Esophagus muscularis mucosa (tissue), 4 donors: Measurements from ENCODE around the gene TMEM80.

ENCODE experiments used
- EP300 ChIP-seq: sonication (generic); formaldehyde crosslinking; IDR thresholded peaks from one replicate; pipeline ENCODE4 v1.6.1; 2017; ENCODE audit warnings: antibody characterized with exemption
- POLR2A ChIP-seq: fragments of 450-650 bp; IDR thresholded peaks from one replicate; pipeline ENCODE4 v1.6.1; 2017; ENCODE audit warnings: antibody characterized with exemption, moderate library complexity, mild to moderate bottlenecking, low read depth
- POLR2AphosphoS5 ChIP-seq, 2 donors: sonication (generic); formaldehyde crosslinking; IDR thresholded peaks; one replicate each; pipeline ENCODE4 v1.6.1; 2017; ENCODE audit warnings: antibody characterized with exemption in 2 of 2
- TF ChIP-seq, protein P1 (sequence below), 3 experiments: fragments of 200-600 bp in 2 of 3; fragments of 450-650 bp in 1 of 3; sonication (generic) in 2 of 3; IDR thresholded peaks; one replicate each; pipeline ENCODE4 v1.5.1; 2017 to 2019; ENCODE audit warnings: antibody characterized with exemption in 3 of 3, mild to moderate bottlenecking in 2 of 3, moderate library complexity in 1 of 3

DNA sequence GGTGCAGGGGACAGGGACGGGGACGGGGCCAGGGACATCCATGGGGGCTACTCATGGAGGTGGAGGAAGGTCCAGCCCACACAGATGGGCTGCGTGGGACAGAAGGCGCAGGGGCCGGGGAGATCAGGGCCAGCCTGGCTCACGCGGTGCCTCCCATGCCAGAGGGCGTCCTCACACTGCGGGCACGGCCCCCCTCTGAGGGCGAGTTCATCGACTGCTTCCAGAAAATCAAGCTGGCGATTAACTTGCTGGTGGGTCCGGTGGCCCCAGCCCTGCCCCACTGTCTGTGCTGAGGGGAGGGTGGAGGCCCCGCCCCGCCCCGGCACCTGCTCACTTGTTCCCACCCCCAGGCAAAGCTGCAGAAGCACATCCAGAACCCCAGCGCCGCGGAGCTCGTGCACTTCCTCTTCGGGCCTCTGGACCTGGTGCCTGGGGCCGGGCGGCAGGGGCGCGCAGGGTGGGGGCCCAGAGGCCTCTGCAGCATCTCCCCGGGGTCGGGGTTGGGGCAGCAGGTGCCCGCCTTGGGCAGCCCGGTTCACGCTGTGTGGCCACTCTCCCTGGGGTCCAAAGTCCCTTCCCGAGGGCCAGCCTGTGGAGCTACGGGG, 26.2 kb downstream of the TMEM80 start:
- TF ChIP-seq POLR2A (no peak), EP300 (no peak), POLR2AphosphoS5 (IDR thresholded peaks at IDR 0.05) (no peak)
- TF ChIP-seq, protein P1, sequence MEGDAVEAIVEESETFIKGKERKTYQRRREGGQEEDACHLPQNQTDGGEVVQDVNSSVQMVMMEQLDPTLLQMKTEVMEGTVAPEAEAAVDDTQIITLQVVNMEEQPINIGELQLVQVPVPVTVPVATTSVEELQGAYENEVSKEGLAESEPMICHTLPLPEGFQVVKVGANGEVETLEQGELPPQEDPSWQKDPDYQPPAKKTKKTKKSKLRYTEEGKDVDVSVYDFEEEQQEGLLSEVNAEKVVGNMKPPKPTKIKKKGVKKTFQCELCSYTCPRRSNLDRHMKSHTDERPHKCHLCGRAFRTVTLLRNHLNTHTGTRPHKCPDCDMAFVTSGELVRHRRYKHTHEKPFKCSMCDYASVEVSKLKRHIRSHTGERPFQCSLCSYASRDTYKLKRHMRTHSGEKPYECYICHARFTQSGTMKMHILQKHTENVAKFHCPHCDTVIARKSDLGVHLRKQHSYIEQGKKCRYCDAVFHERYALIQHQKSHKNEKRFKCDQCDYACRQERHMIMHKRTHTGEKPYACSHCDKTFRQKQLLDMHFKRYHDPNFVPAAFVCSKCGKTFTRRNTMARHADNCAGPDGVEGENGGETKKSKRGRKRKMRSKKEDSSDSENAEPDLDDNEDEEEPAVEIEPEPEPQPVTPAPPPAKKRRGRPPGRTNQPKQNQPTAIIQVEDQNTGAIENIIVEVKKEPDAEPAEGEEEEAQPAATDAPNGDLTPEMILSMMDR (IDR thresholded peaks at IDR 0.05): no peak
